ENCODE data around the gene ELFN1.

GRCh38 chr7:1739593-1739992, 69.5 kb downstream of the ELFN1 start:
- TF ChIP-seq CTCF (IDR thresholded peaks at IDR 0.05; ENCODE audit: borderline replicate concordance, extremely low read depth, low read length, poor library complexity, severe bottlenecking): no peak
- TF ChIP-seq EZH2 (IDR thresholded peaks at IDR 0.05; ENCODE audit: borderline replicate concordance, low read depth, low read length, severe bottlenecking): no peak

Data from DND-41 (cell line).